Heart left ventricle (tissue), 13 donors: ENCODE results near the gene ASPDH.

ENCODE experiments used
- CTCF ChIP-seq, 12 donors: fragments of 200-600 bp; sonication (generic) in 4 of 12; IDR thresholded peaks; one replicate each; pipeline versions ENCODE4 v1.5.0 to v1.8.0; 2018 to 2022; ENCODE audit warnings: antibody characterized with exemption in 12 of 12, mild to moderate bottlenecking in 5 of 12
- POLR2A ChIP-seq, 2 donors: fragments of 450-650 bp; IDR thresholded peaks; one replicate each; pipeline ENCODE4 v1.6.1; 2017; ENCODE audit warnings: antibody characterized with exemption in 2 of 2, mild to moderate bottlenecking in 2 of 2, moderate library complexity in 2 of 2
- donor health status: ischemic (EF 13 %, LVEDD 7.1; RV severe dilation, severe dysfunction).
- donor health status: DM: no; HTN: yes; CAD: no.
- donor health status: DM: no; HTN: no; CAD: no.
- donor health status: ischemic (EF 25% LVEDD 6.9; RV normal size, moderate dysfunction).
- donor health status: ischemic (EF 25% LVEDD 5.7; RV mildly dilated, moderate dysfunction).
- donor health status: ischemic (EF 35%, LVEDD 5.7; RV mildly dilated, moderate dysfunction).
- donor health status: nonischemic (EF 11% LVEDD 7.7; RV severe dilation, severe dysfunction).
- donor health status: DM: yes; HTN: yes; CAD: no.
- donor health status: PGD.
- donor health status: ischemic (EF 29% LVEDD 5.4; RV normal size, mild dysfunction).
- donor health status: nonischemic (EF 23%, LVEDD 6.1; RV moderate dilation, normal function).

GRCh38 chr19:50466706-50467039, 47.0 kb downstream of the ASPDH start:
- no peak for TF ChIP-seq CTCF (IDR thresholded peaks at IDR 0.05)
- TF ChIP-seq POLR2A (IDR thresholded peaks at IDR 0.05), result no peak
